ENCODE data around the gene SLC38A6. TPM values are rescaled to one million over a fixed set of nuclear protein-coding genes. Genes with fewer than 3 reads are reported as not detected.
A peak's percentile ranks its signal among the peaks of the same experiment; 100 is the strongest.
"Not testable (repeated sequence)": the region's sequence is repeated elsewhere in the genome, so short reads cannot be mapped to it uniquely, and the experiment has no call there.

The SLC38A6 gene
- total RNA-seq, 2 donors from 2014 or later, result 5.9 to 9.0 TPM

DNA sequence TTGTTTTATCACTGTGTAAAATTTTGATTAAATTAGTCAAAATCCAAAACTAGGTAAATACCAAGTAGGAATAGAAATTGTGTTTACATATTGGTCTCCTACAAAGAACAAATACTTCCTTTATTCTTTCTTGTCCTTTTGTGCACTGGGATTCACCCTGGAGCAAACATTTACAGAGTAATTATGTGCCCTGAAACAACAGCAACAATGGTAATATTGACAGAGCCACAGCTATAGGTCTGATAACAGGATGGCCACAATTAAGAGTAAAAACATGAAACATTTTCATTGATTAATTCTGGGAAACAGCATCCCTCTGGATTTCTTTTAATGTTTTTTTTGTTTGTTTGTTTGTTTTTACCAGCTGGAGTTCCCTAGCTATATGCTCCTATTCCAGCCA, 61.2 kb downstream of the SLC38A6 start:
- DNase-seq, result no peak
- no peak for ATAC-seq
- intact Hi-C loops (cut with DNase I), result no loop called here

DNA sequence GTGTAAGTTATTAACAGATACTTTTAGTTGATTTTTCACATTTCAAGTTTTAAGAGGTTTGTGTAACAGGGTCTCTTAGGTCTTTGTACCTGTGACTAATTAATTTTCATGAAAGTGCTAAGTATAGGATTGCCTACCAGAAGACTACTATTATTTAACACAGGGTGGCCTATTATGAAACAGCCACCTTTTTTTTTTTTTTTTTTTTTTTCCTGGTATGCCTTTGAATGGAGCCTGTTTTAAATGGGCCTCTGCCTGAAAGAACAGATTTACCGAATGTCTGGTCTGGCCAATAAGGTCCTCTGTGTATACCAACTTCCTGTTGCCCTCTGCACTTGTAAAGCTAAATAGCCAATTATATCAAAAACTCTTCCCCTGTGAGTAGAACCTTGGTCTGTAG, 62.5 kb downstream of the SLC38A6 start:
- DNase-seq (no peak), ATAC-seq (no peak)
- intact Hi-C loops (cut with DNase I), result no loop called here

DNA sequence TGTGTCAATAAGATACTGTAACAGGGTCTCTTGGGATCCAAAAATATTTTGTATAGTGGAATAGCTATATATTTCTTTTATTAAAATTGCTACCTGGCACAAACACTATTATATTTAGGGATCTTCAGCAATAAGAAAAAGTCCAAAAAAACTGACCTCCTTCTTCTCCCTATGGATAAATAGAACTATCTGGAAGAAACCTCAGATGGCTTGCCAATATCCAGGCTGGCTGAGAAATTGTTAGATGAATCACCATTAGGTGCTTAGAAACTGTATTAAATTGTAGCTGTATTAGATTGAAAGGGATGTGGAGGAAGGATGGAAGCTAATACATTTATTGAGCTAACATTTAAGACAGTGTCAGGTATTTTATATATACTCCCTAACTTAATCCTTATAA, 66.0 kb downstream of the SLC38A6 start:
- no peak for DNase-seq
- no peak for ATAC-seq
- intact Hi-C loops (cut with DNase I), result no loop called here

DNA sequence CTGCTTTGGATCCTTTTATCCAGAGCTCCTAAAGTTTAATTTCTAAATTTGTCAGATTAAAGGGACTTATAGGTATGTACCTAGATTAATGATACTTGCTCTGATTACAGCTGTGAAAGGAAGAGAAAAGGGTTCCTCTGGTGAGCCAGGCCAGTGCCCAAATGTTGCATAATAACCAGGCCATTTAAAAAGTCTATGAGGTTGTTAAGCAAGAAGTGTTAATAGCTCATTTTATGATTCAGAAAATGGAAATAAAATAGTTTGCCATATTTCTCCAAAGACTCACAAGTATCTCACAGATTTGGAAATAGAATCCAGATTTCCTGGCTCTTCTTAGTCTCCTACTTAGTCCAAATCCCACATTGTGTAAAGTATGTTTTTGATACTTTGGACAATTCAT, 67.6 kb downstream of the SLC38A6 start:
- intact Hi-C loops (cut with DNase I), result no loop called here
- DNase-seq (no peak), ATAC-seq (no peak)

DNA sequence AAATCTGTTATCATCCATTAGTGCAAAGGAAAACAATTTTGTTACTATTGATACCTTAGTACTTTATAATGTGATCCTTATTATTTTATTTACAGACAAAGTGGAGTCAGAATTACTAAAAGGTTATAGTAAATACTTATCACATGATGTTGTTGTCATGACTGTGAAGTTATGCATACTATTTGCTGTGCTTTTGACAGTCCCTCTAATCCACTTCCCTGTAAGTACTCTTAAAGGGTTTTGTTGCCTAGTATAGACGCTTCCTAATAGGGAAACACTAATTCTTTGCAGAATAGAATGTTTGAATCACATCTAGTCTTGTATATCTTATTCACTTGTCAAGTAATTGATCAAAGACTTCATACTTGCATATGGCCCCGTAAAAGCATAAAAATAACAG, 69.4 kb downstream of the SLC38A6 start:
- no peak for DNase-seq
- intact Hi-C loops (cut with DNase I), result no loop called here
- ATAC-seq, result no peak

DNA sequence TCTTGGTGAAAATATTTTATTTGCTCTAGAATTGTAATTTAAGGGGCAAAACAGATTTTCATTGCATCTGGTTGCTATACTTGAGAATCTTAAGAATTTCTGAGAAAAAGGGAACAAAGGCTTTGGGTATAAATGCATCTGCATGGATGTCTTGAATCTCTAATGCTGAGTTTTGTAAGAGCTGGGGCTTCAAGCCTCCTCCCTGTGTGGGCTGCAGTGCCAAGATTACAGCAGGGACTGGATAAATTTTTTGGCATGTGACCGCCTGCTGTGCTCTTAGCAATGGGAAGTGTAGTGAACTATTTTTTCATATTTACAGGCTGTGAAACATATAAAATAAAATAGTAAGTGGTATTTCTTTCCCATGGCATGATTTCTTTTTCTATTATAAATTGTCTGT, 70.0 kb downstream of the SLC38A6 start:
- peak; percentile 63 to 70 for ATAC-seq
- peak; percentile 42 for DNase-seq
- intact Hi-C loops (cut with DNase I), result no loop called here

DNA sequence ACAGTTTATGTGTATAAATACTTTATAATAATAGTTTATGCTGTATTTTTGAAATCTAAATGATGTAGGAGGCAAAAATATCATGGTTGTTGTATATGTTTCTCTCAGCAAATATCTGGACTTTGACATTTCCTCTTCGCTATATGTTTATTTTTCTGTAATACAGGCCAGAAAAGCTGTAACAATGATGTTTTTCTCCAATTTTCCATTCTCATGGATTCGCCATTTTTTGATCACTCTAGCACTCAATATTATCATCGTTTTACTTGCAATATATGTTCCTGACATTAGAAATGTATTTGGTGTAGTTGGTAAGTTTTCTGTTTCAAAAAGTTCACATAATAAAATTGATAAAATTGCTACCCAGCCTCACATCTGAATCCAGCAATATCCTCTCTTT, 70.6 kb downstream of the SLC38A6 start:
- ATAC-seq (no peak), DNase-seq (no peak)
- intact Hi-C loops (cut with DNase I), result no loop called here

DNA sequence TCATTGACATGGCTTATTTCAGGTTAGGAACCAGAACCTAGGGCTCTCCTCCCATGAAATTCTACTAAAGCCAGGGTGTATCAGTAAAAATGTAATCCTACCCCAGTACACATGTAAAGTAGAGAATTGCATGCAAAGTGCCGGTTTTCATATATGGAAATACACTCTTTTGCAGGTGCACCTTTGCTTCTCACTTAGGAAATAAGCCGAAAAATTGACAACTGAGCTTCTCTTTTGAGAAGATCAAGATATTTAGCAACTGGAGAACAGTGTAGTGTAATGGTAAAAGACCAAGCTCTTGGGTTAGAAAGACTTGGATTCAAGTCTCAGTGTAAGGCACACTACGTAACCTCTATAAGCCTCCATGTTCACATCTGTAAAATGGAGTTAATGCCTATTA, 82.4 kb downstream of the SLC38A6 start:
- intact Hi-C loops (cut with DNase I), result no loop called here
- DNase-seq, result no peak
- ATAC-seq, result no peak

DNA sequence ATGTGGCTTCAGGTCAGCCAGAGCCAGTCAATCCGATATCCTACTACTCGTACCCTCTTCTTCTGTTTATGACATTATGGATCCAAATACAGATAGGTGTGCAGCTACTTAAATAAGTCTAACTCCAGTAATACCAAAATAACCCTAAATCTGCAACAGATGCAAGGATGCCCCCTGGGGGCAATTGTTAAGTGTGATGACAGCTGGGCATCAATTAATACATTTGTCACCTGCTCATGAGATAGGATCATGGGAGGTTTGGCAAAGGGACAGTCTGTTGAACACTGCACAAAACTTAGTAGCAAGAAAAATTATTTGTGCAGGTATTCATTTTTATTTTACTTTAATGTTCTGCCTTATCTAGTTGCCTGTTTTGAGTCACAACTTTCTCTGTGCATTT, 83.2 kb downstream of the SLC38A6 start:
- intact Hi-C loops (cut with DNase I), result no loop called here
- ATAC-seq (no peak), DNase-seq (no peak)

DNA sequence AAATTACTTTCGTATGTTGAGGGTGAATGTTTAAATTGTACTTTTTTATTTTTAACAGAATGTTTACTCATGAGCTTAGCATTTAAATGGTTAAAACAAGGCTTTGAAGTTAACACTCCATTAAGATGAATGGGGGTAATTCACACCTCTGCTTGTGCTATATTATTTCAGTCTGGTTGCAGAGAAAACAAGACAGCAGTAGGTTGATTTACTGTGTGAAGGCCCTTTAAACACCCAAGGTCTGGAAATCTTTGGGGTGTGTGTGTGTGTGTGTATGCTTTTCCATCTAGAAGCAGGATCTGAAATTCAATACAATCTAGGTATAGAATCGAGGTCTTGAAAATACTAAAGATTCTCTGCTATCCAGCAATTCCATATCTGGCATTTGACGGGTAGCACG, 83.8 kb downstream of the SLC38A6 start:
- DNase-seq (no peak), ATAC-seq (no peak)
- intact Hi-C loops (cut with DNase I), result no loop called here

DNA sequence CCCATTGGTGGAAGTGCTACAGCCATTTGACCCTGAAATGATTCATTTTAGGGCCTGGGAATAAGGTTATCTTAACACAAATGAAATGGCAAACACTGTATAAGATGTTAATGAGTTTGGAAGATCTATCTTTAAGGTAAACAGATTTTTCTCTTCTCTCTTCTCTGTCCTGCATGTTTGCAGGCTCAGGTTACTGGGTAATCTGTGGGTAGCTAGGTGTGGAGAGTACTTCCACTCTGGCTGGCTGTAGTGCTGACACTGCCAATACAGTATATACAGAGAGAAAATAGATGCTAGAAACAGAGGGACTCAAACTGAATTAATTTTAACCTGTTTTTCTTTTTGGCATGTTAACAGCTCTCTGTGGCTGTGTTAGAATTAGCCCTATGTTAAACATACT, 84.6 kb downstream of the SLC38A6 start:
- ATAC-seq (no peak), DNase-seq (no peak)
- intact Hi-C loops (cut with DNase I), result no loop called here

DNA sequence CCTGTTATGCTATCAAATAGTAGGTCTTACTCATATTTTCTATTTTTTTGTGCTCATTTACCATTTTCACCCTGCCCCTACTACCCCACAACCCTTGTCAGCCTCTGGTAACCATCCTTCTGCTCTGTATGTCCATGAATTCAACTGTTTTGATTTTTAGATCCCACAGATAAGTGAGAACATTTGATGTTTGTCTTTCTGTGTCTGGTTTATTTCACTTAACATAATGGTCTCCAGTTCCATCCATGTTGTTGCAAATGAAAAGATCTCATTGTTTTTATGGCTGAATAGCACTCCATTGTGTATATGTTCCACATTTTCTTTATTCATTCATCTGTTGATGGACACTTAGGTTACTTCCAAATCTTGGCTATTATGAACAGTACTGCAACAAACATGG, 91.4 kb downstream of the SLC38A6 start:
- DNase-seq; ATAC-seq; intact Hi-C loops (cut with DNase I): not testable (repeated sequence)

DNA sequence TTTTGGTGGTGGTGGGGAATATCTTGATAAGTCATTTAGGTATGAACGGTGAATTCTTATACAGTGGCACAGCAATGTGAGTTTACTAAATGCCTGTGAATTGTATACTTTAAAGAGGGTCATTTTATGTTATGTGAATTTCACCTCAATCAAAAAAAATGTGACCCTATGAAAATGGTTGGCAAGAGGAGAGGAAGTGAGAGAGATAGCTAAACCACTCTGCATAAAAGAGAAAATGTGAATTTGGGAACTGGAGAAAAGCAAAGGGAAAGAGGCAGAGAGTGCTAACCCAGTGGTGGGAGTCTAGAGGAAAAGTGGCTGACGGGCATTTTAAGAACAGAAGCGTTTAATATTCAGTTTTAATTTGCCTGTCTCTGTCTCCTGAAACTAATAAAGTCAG, 93.8 kb downstream of the SLC38A6 start:
- ATAC-seq (no peak), DNase-seq (no peak)
- intact Hi-C loops (cut with DNase I), result no loop called here

DNA sequence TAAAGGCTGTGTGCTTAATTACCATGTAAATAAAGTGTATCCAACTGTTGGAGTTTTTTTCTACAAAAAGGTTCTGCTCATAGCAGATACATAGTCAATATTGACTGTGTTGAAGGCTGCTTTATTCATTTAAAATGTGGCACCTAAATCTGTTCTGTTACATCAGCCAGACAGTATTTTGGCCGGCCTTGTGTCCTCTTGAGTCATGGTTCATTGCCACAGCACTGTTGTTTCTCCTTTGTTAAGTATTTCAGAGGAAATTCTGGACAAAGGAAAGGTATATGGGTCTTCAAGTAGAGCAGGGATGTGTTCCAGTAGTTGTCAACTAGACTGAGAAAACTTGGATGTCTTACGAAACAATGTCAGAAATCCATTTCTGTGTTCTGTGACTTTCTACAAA, 95.5 kb downstream of the SLC38A6 start:
- intact Hi-C loops (cut with DNase I), result no loop called here
- ATAC-seq (no peak), DNase-seq (no peak)

DNA sequence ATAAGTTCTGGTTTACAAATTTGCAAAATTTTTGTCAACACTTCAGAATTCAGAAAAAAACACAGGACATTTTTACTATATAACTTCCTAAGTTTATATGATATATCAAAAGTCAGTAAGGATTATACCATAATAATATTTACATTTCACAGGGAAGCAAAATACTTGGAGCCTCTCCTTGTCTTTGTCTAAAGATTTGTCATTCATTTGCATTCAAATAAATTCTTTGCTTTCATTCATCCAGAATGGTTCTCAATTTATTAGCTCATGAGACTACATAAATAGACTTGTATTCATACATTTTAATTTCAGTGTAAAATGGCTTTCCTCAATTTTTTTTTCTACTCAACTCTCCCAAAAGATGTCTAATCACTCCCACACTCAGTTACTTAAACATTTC, 96.4 kb downstream of the SLC38A6 start:
- no peak for ATAC-seq
- DNase-seq, result no peak
- intact Hi-C loops (cut with DNase I), result no loop called here

DNA sequence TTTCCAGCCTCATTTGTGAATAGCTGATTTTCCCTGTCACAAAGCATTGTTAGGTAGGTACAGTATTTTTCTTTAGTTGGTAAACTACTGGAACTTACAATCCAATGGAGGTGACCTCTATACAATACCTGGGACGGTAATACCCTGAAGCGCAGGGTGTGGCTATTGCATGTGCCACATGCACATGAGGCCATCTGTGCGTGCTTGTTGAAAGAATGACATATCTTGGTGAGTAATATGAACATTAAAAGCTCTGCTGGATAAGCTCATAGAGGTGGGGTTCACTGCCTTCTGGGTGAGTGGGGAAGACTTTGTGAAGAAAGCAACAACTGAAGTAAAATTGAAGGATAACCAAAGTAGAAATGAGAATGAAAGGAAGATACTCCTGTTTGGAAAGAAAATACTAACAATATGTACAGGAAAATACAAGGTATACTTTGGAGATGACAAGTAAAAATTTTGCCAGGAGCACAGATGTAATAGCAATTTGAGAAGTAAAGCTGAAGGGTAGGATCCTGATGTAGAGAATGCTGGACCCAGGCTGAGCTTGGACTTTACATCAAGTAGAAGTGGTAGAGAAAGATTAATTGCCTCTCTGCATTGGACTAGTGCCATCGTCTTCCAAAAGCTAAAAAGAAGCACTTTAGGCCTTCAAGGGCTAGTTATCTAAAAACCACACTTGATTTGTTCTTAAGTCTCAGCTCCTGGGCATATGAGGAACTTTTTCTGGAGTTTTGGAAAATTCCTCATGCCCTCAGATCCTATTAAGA, 97.1 kb downstream of the SLC38A6 start:
- DNase-seq, result no peak
- no peak for ATAC-seq
- intact Hi-C loops (cut with DNase I), result no loop called here

DNA sequence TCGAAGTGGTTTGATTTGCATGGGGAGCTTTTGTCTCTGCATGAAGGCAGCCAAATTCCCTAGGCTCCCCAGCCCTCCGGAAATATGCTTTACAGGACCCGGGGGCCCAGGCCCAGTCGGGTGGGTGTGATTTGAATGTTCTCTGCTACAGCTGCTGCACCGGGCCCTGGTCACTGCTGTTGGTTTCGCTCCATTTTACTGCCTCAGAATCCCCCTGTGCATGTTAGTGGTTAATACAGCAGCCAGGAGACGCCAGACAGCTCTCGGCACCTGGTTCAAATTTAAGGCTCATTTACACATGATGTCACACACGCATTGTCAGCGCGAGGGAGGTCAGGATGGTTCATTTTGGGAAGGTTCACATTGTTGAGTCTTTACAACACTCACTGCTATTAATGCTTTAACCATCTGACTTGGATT, 99.6 kb downstream of the SLC38A6 start:
- intact Hi-C loops (cut with DNase I), result no loop called here
- ATAC-seq (peak in 1 of 2 donors; percentile 52), DNase-seq (no peak)

DNA sequence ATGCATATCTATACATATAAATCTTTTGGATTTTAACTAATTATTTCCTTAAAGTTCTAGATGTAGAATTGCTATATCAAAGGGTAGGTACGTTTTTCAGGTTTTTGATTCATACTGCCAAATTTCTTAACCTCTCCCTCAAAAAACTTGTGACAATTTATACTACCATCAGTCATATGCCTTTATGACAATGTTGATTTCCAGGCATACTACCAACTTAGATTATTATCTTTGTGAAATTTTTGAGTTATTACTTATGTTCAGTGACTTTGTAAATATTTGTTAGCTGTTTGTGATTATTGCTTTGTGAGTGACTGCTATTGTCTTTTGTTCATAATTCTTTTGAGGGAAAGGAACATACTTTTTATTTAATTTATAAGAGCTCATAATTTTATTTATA, 107.0 kb downstream of the SLC38A6 start:
- ATAC-seq (no peak), DNase-seq (no peak)
- intact Hi-C loops (cut with DNase I), result no loop called here

DNA sequence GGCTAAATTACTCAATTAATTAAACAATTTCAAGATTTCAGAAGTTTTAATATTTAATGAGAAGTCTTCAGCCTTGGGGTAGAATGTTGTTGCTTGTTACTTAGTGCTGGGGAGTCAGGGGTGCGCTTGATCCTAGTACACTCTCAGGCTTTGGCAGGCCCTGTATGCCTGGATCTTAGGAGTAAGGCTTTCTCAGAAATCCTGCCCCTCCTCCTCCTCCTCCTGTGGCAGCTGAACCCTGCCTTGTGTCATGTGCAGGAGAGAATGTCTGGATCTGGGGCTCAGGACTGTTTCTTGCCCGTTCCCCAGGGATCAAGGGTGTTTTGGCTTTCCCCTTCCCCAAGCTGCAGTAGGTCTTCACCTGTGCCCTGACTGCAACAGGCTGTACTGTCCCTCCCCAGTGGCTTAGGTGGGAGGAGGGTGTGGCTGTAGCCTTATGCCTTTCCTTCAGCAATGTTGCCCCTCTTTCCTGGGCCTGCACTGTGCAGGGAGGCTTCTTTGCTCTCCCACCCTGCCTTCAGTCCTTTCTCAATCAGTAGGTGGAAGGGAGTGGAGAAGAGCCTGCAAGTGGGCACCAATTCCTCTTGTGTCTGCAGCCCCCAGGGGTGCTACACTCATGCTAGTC, 108.2 kb downstream of the SLC38A6 start:
- intact Hi-C loops (cut with DNase I), result no loop called here
- no peak for DNase-seq
- no peak for ATAC-seq

DNA sequence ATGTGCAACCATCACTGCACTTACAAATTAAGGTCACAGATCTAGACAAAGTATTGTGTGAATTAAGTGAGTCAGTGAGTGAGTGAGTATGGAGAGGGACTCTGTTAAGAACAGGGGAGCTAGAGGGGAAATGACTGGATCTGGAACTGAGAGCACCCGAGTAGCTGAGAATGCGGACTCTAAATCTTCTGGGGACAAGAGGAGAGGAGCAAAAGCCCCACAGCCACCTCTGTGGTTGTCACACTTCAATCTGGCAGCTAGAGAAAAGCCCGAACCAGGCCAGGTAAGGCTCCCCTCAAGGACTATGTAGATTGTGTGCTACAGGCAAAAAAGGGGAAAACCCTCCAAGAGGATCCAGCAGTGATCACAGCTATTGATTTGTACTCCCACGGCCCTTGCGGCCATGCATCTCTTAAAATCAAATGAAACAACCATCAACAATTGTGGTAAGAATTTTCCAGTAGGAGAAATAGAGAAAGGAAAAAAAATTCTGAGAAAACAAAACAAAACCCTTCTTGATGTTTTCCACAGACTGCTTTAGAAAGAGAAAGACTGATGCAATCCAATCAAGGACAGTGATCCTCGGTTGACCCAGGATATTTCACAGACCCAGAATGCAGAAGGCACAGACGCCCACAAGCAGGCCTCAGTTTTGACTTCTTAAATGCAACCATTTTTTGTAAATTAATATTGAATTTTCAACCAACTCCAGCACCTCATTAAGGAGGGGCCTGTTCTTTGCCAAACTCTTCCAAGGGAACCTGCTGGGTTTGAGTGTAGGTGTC, 109.6 kb downstream of the SLC38A6 start:
- intact Hi-C loops (cut with DNase I), result no loop called here
- DNase-seq (no peak), ATAC-seq (peak in 1 of 2 donors; percentile 50)

Data from left cardiac atrium (tissue), 4 donors.